Right lobe of liver (tissue), 6 donors: ENCODE data around the gene DNAJB4. TPM values are rescaled to one million over a fixed set of nuclear protein-coding genes. Genes with fewer than 3 reads are reported as not detected.

Source experiments
- ATAC-seq, 4 donors: fragments of 200-7000 bp; cut with Tn5 transposase; one replicate each; pipeline ENCODE4 v1.9.1; 2020; ENCODE audit warnings: mild to moderate bottlenecking in 4 of 4, moderate library complexity in 4 of 4
- DNase-seq, 3 donors: peaks; one replicate each; pipeline ENCODE4 v3.0.0-alpha.2; 2020
- H3K27ac ChIP-seq, 3 donors: fragments of 200-600 bp; one replicate each; pipeline ENCODE4 v1.8.0; 2022
- H3K27me3 ChIP-seq, 2 donors: fragments of 200-600 bp; one replicate each; pipeline ENCODE4 v1.8.0; 2022
- H3K36me3 ChIP-seq, 4 donors: fragments of 200-600 bp; sonication (generic) in 1 of 4; one replicate each; pipeline versions ENCODE4 v1.5.1 to v1.8.0; 2017 to 2022; ENCODE audit warnings: control low read depth in 1 of 4
- H3K4me1 ChIP-seq, 4 donors: fragments of 200-600 bp; sonication (generic) in 1 of 4; one replicate each; pipeline versions ENCODE4 v1.5.1 to v1.8.0; 2017 to 2022; ENCODE audit warnings: control low read depth in 1 of 4
- H3K4me3 ChIP-seq, 3 donors: fragments of 200-600 bp; one replicate each; pipeline ENCODE4 v1.8.0; 2022
- H3K9me3 ChIP-seq, 4 donors: fragments of 200-600 bp; sonication (generic) in 1 of 4; one replicate each; pipeline versions ENCODE4 v1.5.1 to v1.8.0; 2017 to 2022; ENCODE audit warnings: control low read depth in 1 of 4
- POLR2A ChIP-seq: fragments of 450-650 bp; IDR thresholded peaks from one replicate; pipeline ENCODE4 v1.6.1; 2017; ENCODE audit warnings: antibody characterized with exemption, mild to moderate bottlenecking
- WGBS: methylation state at CpG from one replicate; pipeline ENCODE4 v1.1.6; 2018; ENCODE audit warnings: low coverage, low lambda C conversion rate; ENCODE audit not compliant: insufficient coverage; ENCODE audit errors: missing lambda C conversion rate; 5-methylcytosine and 5-hydroxymethylcytosine counted together
- intact Hi-C, 2 donors: fragments of 100-400 bp; cut with DNase I; formaldehyde crosslinking; loops; one replicate each; pipeline versions ENCODE4 v1.11.2 to v1.14.1; 2022
- total RNA-seq, 6 experiments: library from RNA; depleted of rRNA in 2 of 6; stranded (reverse); fragments of >200 nt in 2 of 6; fragmentation: NEBNext Ultra II Directional in 3 of 6; extraction: Animal tissue kit (Norgen Biotek cat#: 25700) in 3 of 6; gene quantifications; one replicate each; pipeline versions ENCODE4 v1.1.0 to v1.2.4, GENCODE V29; 2016 to 2023
- TF ChIP-seq, protein P1 (sequence below), 4 donors: fragments of 200-600 bp in 3 of 4; fragments of 450-650 bp in 1 of 4; IDR thresholded peaks; one replicate each; pipeline versions ENCODE4 v1.5.1 to v1.8.0; 2016 to 2022; ENCODE audit warnings: antibody characterized with exemption in 4 of 4, mild to moderate bottlenecking in 2 of 4
- donor health status: DM: no; HTN: yes; CAD: no.
- donor health status: DM: no; HTN: no; CAD: no.
- donor health status: DM: no; HTN: no; CAD: no.
- donor health status: DM: no; HTN: yes; CAD: no.
- donor health status: DM: no; HTN: yes; CAD: no.

The DNAJB4 gene
- total RNA-seq, 6 experiments from 2014 or later: 10.9 to 21.7 (median 14.4) TPM

GRCh38 chr1:78003070-78003746 lies 1.5 kb upstream of the DNAJB4 start:
- no peak for TF ChIP-seq POLR2A
- TF ChIP-seq, protein P1, sequence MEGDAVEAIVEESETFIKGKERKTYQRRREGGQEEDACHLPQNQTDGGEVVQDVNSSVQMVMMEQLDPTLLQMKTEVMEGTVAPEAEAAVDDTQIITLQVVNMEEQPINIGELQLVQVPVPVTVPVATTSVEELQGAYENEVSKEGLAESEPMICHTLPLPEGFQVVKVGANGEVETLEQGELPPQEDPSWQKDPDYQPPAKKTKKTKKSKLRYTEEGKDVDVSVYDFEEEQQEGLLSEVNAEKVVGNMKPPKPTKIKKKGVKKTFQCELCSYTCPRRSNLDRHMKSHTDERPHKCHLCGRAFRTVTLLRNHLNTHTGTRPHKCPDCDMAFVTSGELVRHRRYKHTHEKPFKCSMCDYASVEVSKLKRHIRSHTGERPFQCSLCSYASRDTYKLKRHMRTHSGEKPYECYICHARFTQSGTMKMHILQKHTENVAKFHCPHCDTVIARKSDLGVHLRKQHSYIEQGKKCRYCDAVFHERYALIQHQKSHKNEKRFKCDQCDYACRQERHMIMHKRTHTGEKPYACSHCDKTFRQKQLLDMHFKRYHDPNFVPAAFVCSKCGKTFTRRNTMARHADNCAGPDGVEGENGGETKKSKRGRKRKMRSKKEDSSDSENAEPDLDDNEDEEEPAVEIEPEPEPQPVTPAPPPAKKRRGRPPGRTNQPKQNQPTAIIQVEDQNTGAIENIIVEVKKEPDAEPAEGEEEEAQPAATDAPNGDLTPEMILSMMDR (IDR thresholded peaks at IDR 0.05): no peak
- Histone ChIP-seq H3K36me3 (no peaks in the 10 kb centered on the region), H3K4me1 (peaks cover 0 to 18% (median 1%) of the 10 kb centered on the region in 4 donors), H3K27me3 (no peaks in the 10 kb centered on the region), H3K9me3 (no peaks in the 10 kb centered on the region), H3K4me3 (no peak overlapping the region), H3K27ac (peak overlapping the region; percentile 94 to 99 (median 95))
- WGBS: 17% methylated on average over 3 of the region's 3 CpGs
- intact Hi-C loops: no loop called here
- DNase-seq (no peak), ATAC-seq (no peak)

- Histone ChIP-seq H3K27me3 (no peaks in the 10 kb centered on the region), H3K9me3 (no peaks in the 10 kb centered on the region), H3K27ac (peak overlapping the region; percentile 94 to 99 (median 95)), H3K36me3 (no peaks in the 10 kb centered on the region), H3K4me3 (peak overlapping the region; percentile 28 to 58 (median 52)), H3K4me1 (peaks cover 0 to 27% (median 3%) of the 10 kb centered on the region in 4 donors)
- intact Hi-C loops: no loop called here
- no peak for TF ChIP-seq POLR2A
- TF ChIP-seq, protein P1 (IDR thresholded peaks at IDR 0.05): no peak
- WGBS: 3% methylated on average over 8 of the region's 8 CpGs
- ATAC-seq: peak; percentile 55 to 79 (median 66)
- peak in 2 of 3 donors; percentile 44 to 57 for DNase-seq
Measured at GRCh38 chr1:78003882-78004718, 639 bp upstream of the DNAJB4 start.

- peaks cover 0 to 38% (median 3%) of the 10 kb centered on the region in 4 donors for H3K4me1 ChIP-seq
Measured at GRCh38 chr1:78005448-78005722, 646 bp downstream of the DNAJB4 start.

DNA sequence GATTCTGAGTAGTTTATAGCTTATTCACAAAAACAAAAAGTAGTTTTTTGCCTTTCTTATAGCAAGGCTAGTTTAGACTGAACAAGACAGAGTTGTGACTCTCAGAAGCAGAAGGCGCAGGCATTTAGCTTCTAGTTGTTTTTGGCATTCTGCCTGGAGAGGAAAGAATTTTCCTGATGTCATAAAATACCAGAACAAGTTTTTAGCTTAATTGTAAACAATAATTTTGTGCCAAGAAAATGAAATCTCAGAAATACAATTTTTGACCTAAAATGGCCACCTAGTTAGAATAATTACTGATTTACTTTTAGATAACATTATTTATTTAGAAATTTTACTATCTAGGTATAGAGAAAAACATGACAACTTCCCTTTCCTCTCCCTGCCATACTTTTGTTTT lies 1.0 kb downstream of the DNAJB4 start:
- no peak for DNase-seq
- Histone ChIP-seq H3K27me3 (no peaks in the 10 kb centered on the region), H3K9me3 (no peaks in the 10 kb centered on the region), H3K36me3 (no peaks in the 10 kb centered on the region), H3K4me3 (peak overlapping the region; percentile 28 to 58 (median 52)), H3K27ac (peak overlapping the region; percentile 94 to 99 (median 95)), H3K4me1 (peaks cover 0 to 38% (median 5%) of the 10 kb centered on the region in 4 donors)
- peak; percentile 28 to 49 (median 40) for ATAC-seq
- intact Hi-C loops: no loop called here
- TF ChIP-seq, protein P1 (IDR thresholded peaks at IDR 0.05): no peak
- TF ChIP-seq POLR2A: peak; percentile 61
- 0% methylated on average over 1 of the region's 1 CpG for WGBS

More at GRCh38 chr1:78005448-78005722, 646 bp downstream of the DNAJB4 start:
- Histone ChIP-seq H3K27me3 (no peaks in the 10 kb centered on the region), H3K9me3 (no peaks in the 10 kb centered on the region), H3K4me3 (peak overlapping the region; percentile 28 to 58 (median 52)), H3K27ac (peak overlapping the region; percentile 94 to 99 (median 95)), H3K36me3 (no peaks in the 10 kb centered on the region)
- no peak for TF ChIP-seq POLR2A
- TF ChIP-seq, protein P1 (IDR thresholded peaks at IDR 0.05): no peak
- ATAC-seq (peak in 2 of 4 donors; percentile 1 to 6), DNase-seq (no peak)
- intact Hi-C loops: no loop called here
- 10% methylated on average over 1 of the region's 1 CpG for WGBS
